Immature natural killer cell (primary cell): ENCODE measurements around the gene TMEM40. TPM values are rescaled to one million over a fixed set of nuclear protein-coding genes. Genes with fewer than 3 reads are reported as not detected.
A peak's percentile ranks its signal among the peaks of the same experiment; 100 is the strongest.
"Not testable (repeated sequence)": the region's sequence is repeated elsewhere in the genome, so short reads cannot be mapped to it uniquely, and the experiment has no call there.

Experiments used
- DNase-seq, 3 donors: peaks; one replicate each; pipeline ENCODE4 v3.0.0; 2022; ENCODE audit warnings: mixed read lengths in 1 of 3
- H3K27ac Mint-ChIP-seq, 6 donors: one replicate each; pipeline ENCODE4 v1.8.0; 2020; ENCODE audit warnings: mixed read lengths in 6 of 6, mild to moderate bottlenecking in 5 of 6, inconsistent platforms in 4 of 6, moderate library complexity in 3 of 6
- H3K27me3 Mint-ChIP-seq, 3 donors: one replicate each; pipeline ENCODE4 v1.8.0; 2020 to 2021; ENCODE audit warnings: low read depth in 3 of 3, mild to moderate bottlenecking in 3 of 3, mixed read lengths in 3 of 3, moderate library complexity in 3 of 3, inconsistent platforms in 1 of 3
- H3K36me3 Mint-ChIP-seq, 3 donors: one replicate each; pipeline ENCODE4 v1.8.0; 2020; ENCODE audit warnings: mixed read lengths in 3 of 3, inconsistent platforms in 2 of 3, mild to moderate bottlenecking in 2 of 3
- H3K4me1 Mint-ChIP-seq, 2 donors: one replicate each; pipeline ENCODE4 v1.8.0; 2020; ENCODE audit warnings: inconsistent platforms in 2 of 2, mild to moderate bottlenecking in 2 of 2, mixed read lengths in 2 of 2, moderate library complexity in 1 of 2
- H3K4me3 Mint-ChIP-seq, 5 donors: one replicate each; pipeline ENCODE4 v1.8.0; 2020; ENCODE audit warnings: mild to moderate bottlenecking in 5 of 5, mixed read lengths in 5 of 5, inconsistent platforms in 3 of 5, moderate library complexity in 3 of 5
- H3K9me3 Mint-ChIP-seq, 6 donors: one replicate each; pipeline ENCODE4 v1.8.0; 2020; ENCODE audit warnings: mild to moderate bottlenecking in 6 of 6, mixed read lengths in 6 of 6, inconsistent platforms in 4 of 6, moderate library complexity in 3 of 6
- polyA plus RNA-seq, 3 donors: library from polyadenylated mRNA; unstranded; fragments of 300-500 nt; fragmentation: Illumina TruSeq; gene quantifications; one replicate each; pipeline ENCODE4 v1.2.3, GENCODE V29; 2021

Gene TMEM40
- polyA plus RNA-seq, 3 donors from 2014 or later: 3.3 to 7.0 TPM; not detected in 1

- Mint-ChIP-seq H3K4me3 (no peak overlapping the region), H3K9me3 (no peaks in the 10 kb centered on the region), H3K27me3 (peaks cover 4 to 9% (median 8%) of the 10 kb centered on the region in 3 donors), H3K36me3 (no peaks in the 10 kb centered on the region), H3K4me1 (peaks cover 7% of the 10 kb centered on the region in 2 donors), H3K27ac (peak overlapping the region in 1 of 6 donors; percentile 61)
- no peak for DNase-seq
Measured at GRCh38 chr3:12791430-12791829, 32.4 kb upstream of the TMEM40 start.

DNA sequence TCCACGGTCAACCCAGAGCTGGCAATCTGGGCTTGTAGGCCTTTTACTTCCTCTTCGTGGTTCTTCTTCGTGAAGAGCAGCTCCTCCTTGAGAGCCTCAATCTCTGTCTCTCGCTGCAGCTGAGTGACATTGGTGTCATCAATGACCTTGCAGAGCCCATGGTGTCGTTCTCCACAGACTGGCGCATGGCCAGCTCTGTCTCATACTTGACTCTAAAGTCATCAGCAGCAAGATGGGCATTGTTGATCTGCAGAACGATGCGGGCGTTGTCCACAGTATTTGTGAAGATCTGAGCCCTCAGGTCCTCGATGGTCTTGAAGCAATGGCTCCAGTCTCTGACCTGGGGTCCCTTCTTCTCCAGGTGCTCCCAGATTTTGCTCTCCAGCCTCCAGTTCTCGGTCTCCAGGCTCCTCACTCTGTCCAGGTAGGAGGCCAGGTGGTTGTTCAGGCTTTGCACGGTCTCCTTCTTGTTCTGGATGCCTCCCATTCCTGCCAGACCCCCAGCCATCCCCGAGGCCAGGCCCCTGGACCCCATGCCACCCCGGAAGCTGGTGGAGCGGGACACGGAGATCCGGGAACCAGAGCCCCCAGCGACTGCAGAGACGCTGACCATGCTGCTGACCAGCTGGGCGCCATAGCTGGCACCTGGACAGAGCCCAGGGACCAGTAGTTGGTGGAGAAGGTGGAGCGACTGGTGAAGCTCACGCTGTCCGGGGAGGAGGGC, 29.1 kb upstream of the TMEM40 start:
- not testable (repeated sequence) for H3K27me3 Mint-ChIP-seq, H3K4me3 Mint-ChIP-seq, DNase-seq, H3K27ac Mint-ChIP-seq, H3K9me3 Mint-ChIP-seq, H3K4me1 Mint-ChIP-seq, H3K36me3 Mint-ChIP-seq

DNA sequence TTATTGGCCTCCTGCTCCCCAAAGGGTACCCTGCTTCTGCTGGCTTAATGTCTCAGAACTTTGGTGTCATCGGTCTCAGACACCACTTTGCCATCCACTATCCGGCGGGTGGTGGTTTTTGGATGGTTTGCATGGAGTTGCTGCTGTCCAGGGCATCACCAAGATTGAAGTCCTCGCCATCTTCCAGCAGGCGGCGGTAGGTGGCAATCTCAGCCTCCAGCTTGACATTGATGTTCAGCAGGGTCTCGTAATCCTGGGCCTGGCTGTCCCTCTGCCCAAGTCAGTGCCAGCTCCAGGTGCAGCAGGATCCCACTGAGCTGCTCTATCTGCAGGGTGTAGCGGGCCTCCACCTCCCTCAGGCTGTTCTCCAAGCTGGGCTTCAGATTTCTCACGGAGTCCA, 28.3 kb upstream of the TMEM40 start:
- H3K9me3 Mint-ChIP-seq, H3K36me3 Mint-ChIP-seq, H3K27me3 Mint-ChIP-seq, H3K4me3 Mint-ChIP-seq, H3K27ac Mint-ChIP-seq, H3K4me1 Mint-ChIP-seq: not testable (repeated sequence)
- DNase-seq: peak; percentile 24 to 53 (median 36)

- peaks cover 3 to 10% (median 8%) of the 10 kb centered on the region in 3 donors for H3K27me3 Mint-ChIP-seq
- H3K36me3 Mint-ChIP-seq: no peaks in the 10 kb centered on the region
- no peaks in the 10 kb centered on the region for H3K9me3 Mint-ChIP-seq
- no peak overlapping the region for H3K4me3 Mint-ChIP-seq
- no peaks in the 10 kb centered on the region for H3K4me1 Mint-ChIP-seq
- no peak for DNase-seq
- no peak overlapping the region for H3K27ac Mint-ChIP-seq
Measured at GRCh38 chr3:12785096-12785495, 26.0 kb upstream of the TMEM40 start.

- no peaks in the 10 kb centered on the region for H3K36me3 Mint-ChIP-seq
- H3K27ac Mint-ChIP-seq: no peak overlapping the region
- no peaks in the 10 kb centered on the region for H3K9me3 Mint-ChIP-seq
- H3K4me3 Mint-ChIP-seq: no peak overlapping the region
- no peaks in the 10 kb centered on the region for H3K4me1 Mint-ChIP-seq
- DNase-seq: no peak
- peaks cover 6 to 10% (median 6%) of the 10 kb centered on the region in 3 donors for H3K27me3 Mint-ChIP-seq
Measured at GRCh38 chr3:12782172-12782815, 23.2 kb upstream of the TMEM40 start.

DNA sequence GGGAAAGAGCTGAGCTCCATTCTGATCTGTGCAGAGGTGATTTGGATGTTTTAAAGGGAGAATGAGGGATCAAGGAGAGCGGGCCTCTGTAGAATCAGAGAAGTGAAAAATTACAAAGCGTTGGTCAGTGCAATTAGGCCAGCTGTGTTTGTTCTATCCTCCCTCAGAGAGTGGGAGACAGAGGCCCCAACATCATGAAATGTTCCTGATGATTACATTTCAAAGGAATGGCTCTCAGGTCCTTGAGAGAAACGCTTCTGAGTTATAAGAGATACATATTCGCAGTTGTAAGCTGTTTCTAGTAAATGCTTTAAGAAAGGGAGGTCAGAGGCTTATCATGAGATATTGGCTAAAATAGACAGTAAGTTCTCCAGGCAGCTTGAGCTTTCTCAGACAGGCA, 21.7 kb upstream of the TMEM40 start:
- H3K9me3 Mint-ChIP-seq: no peaks in the 10 kb centered on the region
- no peaks in the 10 kb centered on the region for H3K4me1 Mint-ChIP-seq
- no peak for DNase-seq
- no peak overlapping the region for H3K4me3 Mint-ChIP-seq
- peaks cover 4 to 9% (median 6%) of the 10 kb centered on the region in 3 donors for H3K27me3 Mint-ChIP-seq
- H3K27ac Mint-ChIP-seq: no peak overlapping the region
- H3K36me3 Mint-ChIP-seq: no peaks in the 10 kb centered on the region

DNA sequence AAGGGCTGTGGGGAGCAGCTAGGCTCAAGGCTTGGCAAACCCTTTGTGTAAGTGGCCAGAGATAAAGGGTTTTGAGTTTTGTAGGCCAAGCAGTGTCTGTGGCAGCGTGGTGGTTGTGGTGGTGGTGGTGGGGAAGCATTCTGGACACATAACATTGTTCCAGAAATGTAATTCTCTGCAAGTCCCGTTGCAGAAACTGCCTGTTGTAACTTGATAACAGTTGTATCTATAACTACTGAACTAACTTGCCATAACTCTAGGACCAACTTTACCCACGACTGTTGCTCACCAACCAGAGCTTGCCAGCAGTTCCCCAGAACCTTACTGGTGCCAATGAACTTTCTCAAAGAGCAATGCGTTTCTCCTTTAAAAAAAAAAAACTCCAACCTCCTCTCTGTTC, 18.1 kb upstream of the TMEM40 start:
- DNase-seq: no peak
- Mint-ChIP-seq H3K27me3 (peaks cover 4 to 6% (median 5%) of the 10 kb centered on the region in 3 donors), H3K4me3 (no peak overlapping the region), H3K27ac (no peak overlapping the region), H3K36me3 (no peaks in the 10 kb centered on the region), H3K9me3 (peaks cover 0 to 4% (median 0%) of the 10 kb centered on the region in 6 donors), H3K4me1 (no peaks in the 10 kb centered on the region)

DNA sequence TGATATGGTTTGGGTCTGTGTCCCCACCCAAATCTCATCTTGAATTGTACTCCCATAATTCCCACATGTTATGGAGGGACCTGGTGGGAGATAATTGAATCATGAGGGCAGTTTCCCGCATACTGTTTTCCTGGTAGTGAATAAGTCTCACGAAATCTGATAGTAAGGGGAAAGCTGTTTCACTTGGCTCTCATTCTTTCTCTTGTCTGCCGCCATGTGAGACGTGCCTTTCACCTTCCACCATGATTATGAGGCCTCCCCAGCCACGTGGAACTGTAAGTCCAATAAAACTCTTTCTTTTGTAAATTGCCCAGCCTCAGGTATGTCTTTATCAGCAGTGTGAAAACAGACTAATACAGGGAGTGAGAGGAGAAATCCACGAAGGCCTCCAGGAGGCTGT, 16.9 kb upstream of the TMEM40 start:
- not testable (repeated sequence) for H3K27me3 Mint-ChIP-seq, DNase-seq, H3K27ac Mint-ChIP-seq, H3K36me3 Mint-ChIP-seq, H3K4me3 Mint-ChIP-seq, H3K4me1 Mint-ChIP-seq, H3K9me3 Mint-ChIP-seq

- no peaks in the 10 kb centered on the region for H3K36me3 Mint-ChIP-seq
- H3K9me3 Mint-ChIP-seq: peaks cover 0 to 4% (median 0%) of the 10 kb centered on the region in 6 donors
Measured at GRCh38 chr3:12775226-12775625, 16.2 kb upstream of the TMEM40 start.

GRCh38 chr3:12774619-12775018, 15.6 kb upstream of the TMEM40 start:
- no peak for DNase-seq
- peaks cover 0 to 8% (median 3%) of the 10 kb centered on the region in 3 donors for H3K27me3 Mint-ChIP-seq
- H3K9me3 Mint-ChIP-seq: peaks cover 0 to 4% (median 0%) of the 10 kb centered on the region in 6 donors
- no peak overlapping the region for H3K27ac Mint-ChIP-seq
- H3K4me1 Mint-ChIP-seq: no peaks in the 10 kb centered on the region
- no peak overlapping the region for H3K4me3 Mint-ChIP-seq
- no peaks in the 10 kb centered on the region for H3K36me3 Mint-ChIP-seq

More at GRCh38 chr3:12775226-12775625, 16.2 kb upstream of the TMEM40 start:
- H3K27ac Mint-ChIP-seq: no peak overlapping the region
- no peak for DNase-seq
- H3K4me1 Mint-ChIP-seq: no peaks in the 10 kb centered on the region
- H3K4me3 Mint-ChIP-seq: no peak overlapping the region
- peaks cover 0 to 8% (median 6%) of the 10 kb centered on the region in 3 donors for H3K27me3 Mint-ChIP-seq

DNA sequence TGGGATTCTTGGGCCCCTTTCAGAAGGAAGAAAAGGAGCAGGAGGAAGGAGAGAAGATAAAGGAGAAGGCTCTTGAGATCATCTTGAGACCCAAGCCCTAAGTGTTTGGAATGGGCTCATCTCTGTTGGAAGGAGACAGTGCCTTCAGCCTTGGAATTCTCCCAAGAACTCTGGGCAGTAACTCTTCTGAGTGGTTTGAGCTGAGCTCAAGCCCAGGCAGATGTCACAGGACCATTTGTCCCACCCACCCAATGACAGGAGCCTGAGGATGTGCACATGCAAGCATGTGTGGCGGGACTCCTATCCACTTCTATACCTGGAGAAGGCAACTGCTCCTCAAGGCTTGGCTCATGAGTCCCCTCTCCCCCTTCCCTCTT, 14.6 kb upstream of the TMEM40 start:
- Mint-ChIP-seq H3K27me3 (peaks cover 0 to 8% (median 0%) of the 10 kb centered on the region in 3 donors), H3K4me3 (no peak overlapping the region), H3K27ac (peak overlapping the region in 1 of 6 donors; percentile 69), H3K4me1 (no peaks in the 10 kb centered on the region), H3K36me3 (no peaks in the 10 kb centered on the region), H3K9me3 (peaks cover 0 to 4% (median 0%) of the 10 kb centered on the region in 6 donors)
- DNase-seq: no peak

DNA sequence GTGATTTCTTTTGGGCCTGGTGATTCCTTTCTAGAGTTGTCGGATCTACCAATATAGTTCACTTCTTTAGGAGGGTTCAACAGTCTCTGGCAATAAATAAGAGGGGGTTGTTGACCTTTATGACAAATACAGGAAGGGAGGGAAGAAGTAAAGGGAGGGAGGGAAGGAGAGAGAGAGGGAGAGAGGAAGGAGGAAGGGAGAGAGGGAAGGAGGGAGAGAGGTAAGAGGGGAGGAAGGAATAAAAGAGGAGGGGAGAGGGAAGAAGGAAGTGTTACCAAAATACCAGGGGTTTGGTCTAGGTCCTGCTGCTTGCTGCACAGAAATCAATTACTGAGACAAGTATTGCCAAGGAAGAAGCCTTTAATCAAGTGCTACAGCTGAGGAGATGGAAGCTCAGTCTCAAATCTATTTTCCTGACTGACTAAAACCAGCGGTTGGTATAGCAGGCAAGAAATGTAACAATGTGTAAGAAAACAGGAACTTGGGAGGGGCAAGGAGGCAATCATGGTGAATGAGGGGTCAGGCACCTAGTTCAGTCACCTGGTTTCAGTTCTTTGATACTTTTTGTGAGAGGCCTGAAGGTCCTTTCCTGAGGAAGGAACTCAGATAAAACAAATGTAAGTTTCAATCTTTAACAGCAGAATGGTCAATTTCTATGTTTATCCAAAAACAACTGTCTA, 14.1 kb upstream of the TMEM40 start:
- Mint-ChIP-seq H3K27ac (peak overlapping the region in 1 of 6 donors; percentile 69), H3K36me3 (no peaks in the 10 kb centered on the region), H3K27me3 (peaks cover 0 to 8% (median 0%) of the 10 kb centered on the region in 3 donors), H3K4me1 (no peaks in the 10 kb centered on the region), H3K4me3 (no peak overlapping the region), H3K9me3 (peaks cover 0 to 4% (median 0%) of the 10 kb centered on the region in 6 donors)
- DNase-seq: no peak

- H3K27ac Mint-ChIP-seq: no peak overlapping the region
- peaks cover 0 to 8% (median 0%) of the 10 kb centered on the region in 3 donors for H3K27me3 Mint-ChIP-seq
- no peaks in the 10 kb centered on the region for H3K4me1 Mint-ChIP-seq
- H3K9me3 Mint-ChIP-seq: peaks cover 0 to 4% (median 0%) of the 10 kb centered on the region in 6 donors
- H3K36me3 Mint-ChIP-seq: no peaks in the 10 kb centered on the region
- H3K4me3 Mint-ChIP-seq: no peak overlapping the region
- DNase-seq: no peak
Measured at GRCh38 chr3:12772462-12772861, 13.4 kb upstream of the TMEM40 start.

DNA sequence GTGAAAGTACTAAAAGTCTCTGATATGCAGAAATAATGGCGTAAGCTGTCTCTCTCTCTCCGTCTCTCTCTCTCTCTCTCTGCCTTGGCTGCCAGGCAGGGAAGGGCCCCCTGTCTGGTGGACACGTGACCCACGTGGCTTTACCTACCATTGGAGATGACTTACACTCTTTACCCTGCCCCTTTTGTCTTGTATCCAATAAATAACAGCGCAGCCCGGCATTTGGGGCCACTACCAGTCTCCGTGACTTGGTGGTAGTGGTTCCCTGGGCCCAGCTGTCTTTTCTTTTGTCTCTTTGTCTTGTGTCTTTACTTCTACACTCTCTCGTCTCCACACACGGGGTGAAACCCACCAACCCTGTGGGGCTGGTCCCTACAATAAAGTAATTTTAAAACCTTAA, 12.2 kb upstream of the TMEM40 start:
- Mint-ChIP-seq H3K4me3 (no peak overlapping the region), H3K27ac (no peak overlapping the region), H3K4me1 (no peaks in the 10 kb centered on the region), H3K27me3 (peaks cover 0 to 8% (median 0%) of the 10 kb centered on the region in 3 donors), H3K36me3 (no peaks in the 10 kb centered on the region), H3K9me3 (peaks cover 0 to 4% (median 0%) of the 10 kb centered on the region in 6 donors)
- DNase-seq: no peak
